Memory B cell (primary cell): ENCODE data around the gene NISCH.

ENCODE experiments used
- ATAC-seq: fragments of 150-1000 bp; cut with Tn5 transposase; 2 replicates; pipeline ENCODE4 v1.10.0; 2021; ENCODE audit warnings: low read depth, mild to moderate bottlenecking, moderate library complexity
- DNase-seq, 2 donors: peaks; one replicate each; pipeline ENCODE4 v3.0.0; 2022; ENCODE audit warnings: low spot score in 2 of 2
- H3K27ac Mint-ChIP-seq: one replicate; pipeline ENCODE4 v1.8.0; 2022; ENCODE audit warnings: mild to moderate bottlenecking, moderate library complexity, mixed read lengths
- H3K27me3 Mint-ChIP-seq: one replicate; pipeline ENCODE4 v1.8.0; 2022; ENCODE audit warnings: mixed read lengths
- H3K36me3 Mint-ChIP-seq: one replicate; pipeline ENCODE4 v1.8.0; 2022; ENCODE audit warnings: mild to moderate bottlenecking, mixed read lengths
- H3K4me1 Mint-ChIP-seq: one replicate; pipeline ENCODE4 v1.8.0; 2022; ENCODE audit warnings: mixed read lengths
- H3K4me3 Mint-ChIP-seq: one replicate; pipeline ENCODE4 v1.8.0; 2022; ENCODE audit warnings: mild to moderate bottlenecking, moderate library complexity, mixed read lengths
- H3K9me3 Mint-ChIP-seq: one replicate; pipeline ENCODE4 v1.8.0; 2022; ENCODE audit warnings: mixed read lengths

NISCH gene

DNA sequence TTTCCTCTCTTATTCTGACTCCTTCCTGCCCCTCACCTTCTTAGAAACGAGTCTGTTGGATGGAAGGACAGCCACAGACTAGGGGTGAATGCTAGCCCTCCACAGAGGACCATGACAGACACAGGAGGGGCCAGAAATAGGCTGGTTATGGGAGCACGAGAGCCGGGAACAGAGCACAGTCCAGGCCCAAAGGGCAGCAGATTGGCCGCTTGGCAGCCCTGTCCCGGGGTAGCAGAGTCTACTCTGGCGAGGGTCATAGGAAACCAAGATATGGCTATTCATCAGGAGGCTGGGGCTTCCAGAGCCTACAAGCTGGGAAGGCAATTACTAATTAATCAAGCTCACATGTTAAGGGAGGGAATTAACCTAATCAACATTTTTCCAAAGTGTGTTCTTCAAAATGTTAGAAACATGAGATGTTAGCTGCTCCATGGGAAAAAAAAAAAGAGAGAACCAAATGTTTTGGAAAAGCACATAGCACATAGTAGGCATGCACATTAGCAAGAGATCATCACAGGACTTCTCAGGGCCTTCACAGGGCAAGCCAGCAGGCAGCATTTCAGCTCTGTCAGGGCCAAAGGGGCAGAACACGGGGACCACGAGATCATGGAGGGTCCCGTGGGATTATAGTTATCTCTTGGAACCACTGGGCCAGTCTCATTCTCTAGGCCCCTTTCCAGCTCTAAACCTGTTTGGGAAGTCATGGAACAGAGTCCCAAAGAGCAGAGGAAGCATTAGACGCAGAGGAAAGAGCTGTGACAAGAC lies 23.8 kb upstream of the NISCH start:
- no peaks in the 10 kb centered on the region for H3K36me3 Mint-ChIP-seq
- H3K27ac Mint-ChIP-seq: no peak overlapping the region
- ATAC-seq: no peak
- no peak overlapping the region for H3K4me3 Mint-ChIP-seq
- no peak for DNase-seq
- peaks cover 3% of the 10 kb centered on the region for H3K27me3 Mint-ChIP-seq
- H3K4me1 Mint-ChIP-seq: peaks cover 6% of the 10 kb centered on the region
- no peaks in the 10 kb centered on the region for H3K9me3 Mint-ChIP-seq

DNA sequence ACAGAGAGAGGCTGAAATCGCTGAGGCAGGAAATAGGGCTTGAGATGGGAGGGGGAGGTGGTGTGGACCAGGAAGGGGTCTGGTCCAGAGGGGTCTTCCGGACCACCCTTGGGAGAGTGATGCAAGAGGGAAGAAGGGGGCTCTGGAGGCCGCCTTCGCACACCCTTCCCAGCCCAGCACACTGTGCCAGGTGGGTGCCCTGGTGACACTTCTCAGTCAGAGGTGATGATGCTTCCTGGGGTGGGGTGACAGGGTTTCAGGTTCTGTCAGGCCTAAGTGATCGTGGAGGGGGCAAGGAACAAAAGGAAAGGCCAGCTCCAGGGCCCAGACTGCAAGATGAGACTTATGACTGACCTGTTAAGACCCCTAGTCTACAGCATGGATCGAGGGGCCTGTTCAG lies 23.2 kb upstream of the NISCH start:
- peaks cover 6% of the 10 kb centered on the region for H3K4me1 Mint-ChIP-seq
- no peaks in the 10 kb centered on the region for H3K9me3 Mint-ChIP-seq
- peaks cover 3% of the 10 kb centered on the region for H3K27me3 Mint-ChIP-seq
- H3K36me3 Mint-ChIP-seq: no peaks in the 10 kb centered on the region
- H3K27ac Mint-ChIP-seq: no peak overlapping the region
- ATAC-seq: no peak
- no peak overlapping the region for H3K4me3 Mint-ChIP-seq
- no peak for DNase-seq

DNA sequence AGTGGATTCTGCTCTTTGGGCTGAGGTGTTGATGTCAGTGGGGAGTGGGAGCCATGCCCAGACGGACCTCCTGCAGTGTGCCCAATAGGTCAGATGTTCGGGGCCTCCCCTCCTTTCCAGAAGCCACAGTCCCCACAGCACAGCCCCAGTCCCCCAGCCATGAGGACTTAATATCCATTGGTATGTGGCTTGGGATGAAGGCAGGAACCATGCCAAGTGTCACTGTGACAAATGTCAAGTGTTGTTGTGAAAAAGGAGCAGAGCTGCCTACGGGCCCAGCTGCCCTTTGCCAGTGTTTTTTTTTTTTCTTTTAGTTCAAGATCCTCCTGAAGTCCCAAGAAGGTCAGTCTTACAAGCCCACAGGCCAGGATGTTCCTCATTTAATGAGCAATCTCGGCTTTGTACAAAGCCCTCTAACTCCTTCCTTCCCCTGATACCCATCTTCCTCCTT lies 22.7 kb upstream of the NISCH start:
- peaks cover 6% of the 10 kb centered on the region for H3K4me1 Mint-ChIP-seq
- H3K27ac Mint-ChIP-seq: peak overlapping the region; percentile 51
- ATAC-seq (no peak), DNase-seq (no peak)
- no peaks in the 10 kb centered on the region for H3K36me3 Mint-ChIP-seq
- no peaks in the 10 kb centered on the region for H3K9me3 Mint-ChIP-seq
- no peak overlapping the region for H3K4me3 Mint-ChIP-seq
- H3K27me3 Mint-ChIP-seq: peaks cover 3% of the 10 kb centered on the region

DNA sequence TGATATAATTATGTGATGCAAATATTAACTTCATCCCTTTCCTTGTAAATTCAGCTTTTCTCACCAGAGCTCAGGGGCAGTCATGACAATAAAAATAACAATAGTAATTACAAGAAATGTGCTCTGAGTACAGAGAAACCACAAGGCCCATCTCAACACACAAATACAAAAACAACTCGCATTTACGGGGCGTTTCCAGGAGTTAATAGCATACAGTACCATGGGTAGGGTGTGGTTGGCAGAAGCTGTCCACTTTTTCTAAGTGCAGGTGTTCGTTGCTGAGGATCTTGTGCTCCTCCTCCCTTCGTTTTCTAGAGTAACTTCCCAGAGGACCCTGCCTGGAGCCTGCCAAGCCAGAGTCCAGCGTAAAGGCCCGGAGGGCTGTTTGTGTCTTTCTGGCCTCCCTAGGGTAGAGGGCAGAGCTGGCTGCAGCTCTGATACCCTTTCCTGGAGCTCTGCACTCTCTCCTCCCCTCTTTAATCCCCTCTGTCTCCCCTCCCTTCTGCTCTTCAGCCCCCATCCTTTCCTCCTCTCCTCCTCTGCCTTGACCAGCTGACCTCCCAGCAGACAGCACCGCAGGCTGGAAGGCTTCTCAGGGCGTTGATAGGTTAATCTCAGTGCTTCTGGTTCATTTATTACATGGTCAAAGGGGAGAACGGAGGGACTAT lies 21.9 kb upstream of the NISCH start:
- DNase-seq (no peak), ATAC-seq (no peak)
- Mint-ChIP-seq H3K4me3 (no peak overlapping the region), H3K4me1 (peaks cover 6% of the 10 kb centered on the region), H3K9me3 (no peaks in the 10 kb centered on the region), H3K36me3 (no peaks in the 10 kb centered on the region), H3K27me3 (peaks cover 2% of the 10 kb centered on the region), H3K27ac (peak overlapping the region; percentile 51)

DNA sequence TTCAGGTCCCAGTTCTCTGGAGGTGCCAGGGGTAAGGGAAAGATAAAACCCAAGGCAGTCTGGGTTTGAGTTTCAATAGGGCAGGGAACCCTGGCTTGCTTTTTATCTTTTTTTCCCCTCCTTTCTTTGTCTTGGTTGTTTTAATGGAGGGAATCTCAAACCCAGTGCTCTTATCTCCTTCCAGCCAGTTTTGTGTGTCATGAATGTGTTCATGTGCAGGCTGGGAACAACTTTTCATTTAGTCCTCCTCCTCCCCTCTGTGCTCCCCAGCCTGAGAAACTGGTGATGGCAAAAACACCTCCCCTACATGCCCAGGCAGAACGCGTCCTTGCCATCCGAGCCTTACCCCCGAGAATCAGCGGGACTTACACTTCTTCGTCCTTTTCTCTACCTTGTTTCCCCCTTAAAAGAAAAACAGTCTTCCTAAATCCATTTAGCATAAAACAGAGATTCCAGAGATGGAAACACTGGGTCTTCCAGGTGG lies 21.4 kb upstream of the NISCH start:
- Mint-ChIP-seq H3K27ac (no peak overlapping the region), H3K4me1 (peaks cover 6% of the 10 kb centered on the region), H3K9me3 (no peaks in the 10 kb centered on the region), H3K27me3 (peaks cover 2% of the 10 kb centered on the region), H3K36me3 (no peaks in the 10 kb centered on the region), H3K4me3 (no peak overlapping the region)
- ATAC-seq (no peak), DNase-seq (no peak)

DNA sequence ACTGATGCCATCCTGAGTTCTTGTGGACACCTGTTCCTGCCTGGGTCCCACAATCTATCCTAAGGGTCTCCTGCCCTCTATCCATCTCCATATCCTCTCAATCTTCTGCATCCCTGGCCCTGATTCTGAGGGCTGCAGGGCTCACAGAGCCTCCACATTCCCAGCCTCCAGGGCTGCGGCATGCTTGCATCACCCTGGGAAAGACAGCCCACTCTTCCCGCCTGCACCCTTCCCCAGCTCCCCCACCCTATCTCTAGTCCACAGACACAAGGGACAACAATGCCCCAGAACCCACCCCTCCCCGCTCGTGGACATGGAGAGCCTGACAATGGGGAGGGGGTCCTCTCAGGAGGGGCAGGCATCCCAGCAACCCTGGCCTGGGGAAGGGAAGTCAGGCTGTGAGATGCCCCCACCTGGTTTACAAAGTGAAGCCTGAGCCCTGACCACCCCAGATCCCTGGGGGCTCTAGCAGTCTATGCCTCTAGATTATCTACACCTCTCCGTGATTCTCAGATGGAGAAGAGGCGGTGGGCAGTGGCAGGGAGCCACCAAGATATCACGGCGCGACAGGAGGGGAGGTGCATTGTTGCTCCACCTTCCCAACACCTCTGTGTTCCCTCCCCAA lies 20.8 kb upstream of the NISCH start:
- Mint-ChIP-seq H3K27ac (no peak overlapping the region), H3K9me3 (no peaks in the 10 kb centered on the region), H3K4me1 (peaks cover 6% of the 10 kb centered on the region), H3K36me3 (no peaks in the 10 kb centered on the region), H3K27me3 (peaks cover 2% of the 10 kb centered on the region), H3K4me3 (no peak overlapping the region)
- DNase-seq (no peak), ATAC-seq (no peak)

DNA sequence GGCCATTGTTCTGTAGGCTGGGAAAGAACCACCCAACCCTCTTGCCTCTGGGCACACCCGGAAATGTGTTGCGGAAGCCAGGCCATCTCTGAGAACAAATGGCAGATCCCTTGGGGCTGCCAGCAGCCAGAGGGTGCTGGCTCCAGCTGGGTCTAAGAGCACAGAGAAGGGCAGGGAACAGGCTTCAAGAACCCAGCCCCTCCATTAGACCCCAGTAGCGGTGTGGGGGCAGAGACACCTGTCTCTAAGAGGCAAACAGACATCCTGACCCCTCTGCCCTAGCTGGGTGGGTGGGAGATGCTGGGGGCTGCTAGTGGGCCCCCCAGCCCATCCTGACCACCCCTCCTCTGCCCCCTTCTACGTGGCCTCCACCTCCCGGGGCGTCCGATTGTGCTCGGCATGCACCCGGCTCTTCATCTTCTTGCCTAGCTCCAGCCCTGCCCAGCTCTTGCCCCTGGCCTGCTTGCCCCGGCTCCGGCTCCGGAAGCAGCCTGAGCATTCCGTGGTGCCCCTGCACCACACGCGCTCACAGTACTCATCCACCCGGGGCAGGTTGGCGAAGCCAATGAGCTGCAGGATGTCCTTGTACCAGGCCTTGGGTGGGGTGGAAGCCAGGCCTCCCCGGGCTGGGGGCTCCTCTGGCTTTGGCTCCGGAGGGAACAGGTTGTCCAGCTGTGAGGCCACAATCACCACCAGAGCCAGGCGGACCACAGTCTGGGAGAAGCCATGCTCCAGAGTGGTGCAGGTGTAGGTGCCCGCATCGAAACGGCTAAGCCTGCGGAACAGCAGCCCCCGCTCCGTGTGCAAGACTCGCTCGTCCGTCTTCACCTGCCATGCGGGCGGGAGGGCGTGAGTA lies 19.9 kb upstream of the NISCH start:
- no peaks in the 10 kb centered on the region for H3K36me3 Mint-ChIP-seq
- H3K9me3 Mint-ChIP-seq: no peaks in the 10 kb centered on the region
- peaks cover 2% of the 10 kb centered on the region for H3K27me3 Mint-ChIP-seq
- H3K4me3 Mint-ChIP-seq: no peak overlapping the region
- DNase-seq: no peak
- H3K4me1 Mint-ChIP-seq: peaks cover 6% of the 10 kb centered on the region
- H3K27ac Mint-ChIP-seq: no peak overlapping the region
- ATAC-seq: no peak

DNA sequence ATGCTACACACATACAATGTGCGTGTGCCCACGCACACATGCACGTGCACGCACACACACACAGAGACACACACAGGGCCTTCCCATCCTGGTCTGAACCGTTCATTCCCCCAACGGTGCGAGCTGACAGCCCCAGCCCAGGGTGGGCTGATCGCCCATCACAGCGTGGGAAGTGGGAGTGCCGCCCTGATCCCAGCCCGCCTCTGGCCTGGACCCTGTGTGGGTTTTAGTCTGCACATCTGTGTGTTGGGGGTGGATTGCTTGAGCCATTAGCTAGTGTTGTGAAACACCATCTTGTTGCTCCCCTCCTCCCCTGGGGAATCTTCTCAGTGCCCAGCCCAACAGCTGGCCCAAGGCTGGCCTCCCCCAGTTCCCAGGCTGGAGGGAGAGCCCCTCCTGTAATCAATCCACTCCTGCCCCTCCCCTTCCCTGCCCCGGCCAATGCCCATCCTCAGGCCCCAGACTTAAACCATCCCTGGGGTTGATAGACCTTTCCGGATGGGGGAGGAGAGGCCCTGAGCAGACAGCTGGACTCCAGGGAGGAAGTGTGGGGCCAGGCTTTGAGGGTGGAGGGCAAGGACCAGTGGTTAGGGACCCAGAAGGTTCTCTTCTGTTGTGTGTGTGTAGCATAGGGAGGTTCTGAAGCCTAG lies 18.8 kb upstream of the NISCH start:
- Mint-ChIP-seq H3K36me3 (no peaks in the 10 kb centered on the region), H3K27me3 (peaks cover 2% of the 10 kb centered on the region), H3K27ac (no peak overlapping the region), H3K4me1 (peaks cover 6% of the 10 kb centered on the region), H3K4me3 (no peak overlapping the region), H3K9me3 (no peaks in the 10 kb centered on the region)
- no peak for DNase-seq
- no peak for ATAC-seq

DNA sequence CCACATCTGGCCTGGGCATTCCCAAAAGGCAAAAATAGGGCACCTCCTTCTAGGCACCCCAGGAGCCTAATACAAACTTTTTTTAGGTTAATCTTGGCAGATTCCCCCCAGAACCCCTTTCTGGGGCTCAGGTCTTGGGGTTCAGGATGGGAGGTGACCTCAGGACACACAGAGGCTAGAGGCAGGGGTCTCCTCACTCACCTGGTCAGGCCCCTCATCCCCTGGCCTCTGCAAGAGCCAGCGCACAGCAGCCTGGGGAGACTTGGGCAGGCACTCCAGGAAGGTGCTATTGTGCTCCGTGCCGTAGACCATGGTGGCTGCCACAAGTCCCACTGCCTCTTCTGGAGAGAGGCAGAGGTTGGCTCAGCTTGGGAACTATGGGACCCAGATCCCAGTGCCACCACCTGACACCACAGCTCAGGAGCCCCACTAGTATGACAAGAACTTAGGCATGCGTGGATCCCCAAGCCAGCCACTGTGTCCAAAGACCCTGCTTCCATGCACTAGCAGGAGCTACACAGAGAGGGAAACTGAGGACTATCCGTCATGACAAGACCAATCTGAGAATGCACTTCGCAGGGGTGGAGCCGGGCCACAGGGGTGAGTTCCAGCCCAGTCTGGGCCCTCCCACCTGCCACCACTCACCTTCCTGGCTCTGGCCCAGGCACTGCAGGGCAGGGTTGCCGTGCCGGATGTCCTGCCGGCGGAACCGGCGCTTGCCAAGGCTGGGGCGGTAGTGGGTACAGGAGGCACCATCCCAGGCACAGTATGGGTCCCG lies 17.9 kb upstream of the NISCH start:
- no peak for DNase-seq
- Mint-ChIP-seq H3K4me1 (peaks cover 6% of the 10 kb centered on the region), H3K4me3 (no peak overlapping the region), H3K36me3 (no peaks in the 10 kb centered on the region), H3K27me3 (no peaks in the 10 kb centered on the region), H3K9me3 (no peaks in the 10 kb centered on the region), H3K27ac (no peak overlapping the region)
- ATAC-seq: no peak

DNA sequence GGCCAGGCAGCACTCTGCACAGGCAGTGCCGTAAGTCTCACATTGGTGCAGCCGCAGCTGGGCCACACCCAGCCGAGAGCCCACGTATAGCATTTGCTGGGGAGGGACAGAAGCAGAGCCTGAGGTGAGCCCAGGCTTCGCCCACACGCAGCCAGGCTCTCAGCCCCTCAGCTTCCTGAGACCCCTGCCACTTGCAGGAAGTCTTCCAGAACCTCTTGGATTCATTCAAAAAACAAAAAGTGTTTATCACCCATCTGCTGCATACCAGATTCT lies 17.4 kb upstream of the NISCH start:
- Mint-ChIP-seq H3K27ac (no peak overlapping the region), H3K4me1 (peaks cover 4% of the 10 kb centered on the region), H3K9me3 (no peaks in the 10 kb centered on the region), H3K36me3 (no peaks in the 10 kb centered on the region), H3K27me3 (no peaks in the 10 kb centered on the region), H3K4me3 (no peak overlapping the region)
- ATAC-seq (no peak), DNase-seq (no peak)

DNA sequence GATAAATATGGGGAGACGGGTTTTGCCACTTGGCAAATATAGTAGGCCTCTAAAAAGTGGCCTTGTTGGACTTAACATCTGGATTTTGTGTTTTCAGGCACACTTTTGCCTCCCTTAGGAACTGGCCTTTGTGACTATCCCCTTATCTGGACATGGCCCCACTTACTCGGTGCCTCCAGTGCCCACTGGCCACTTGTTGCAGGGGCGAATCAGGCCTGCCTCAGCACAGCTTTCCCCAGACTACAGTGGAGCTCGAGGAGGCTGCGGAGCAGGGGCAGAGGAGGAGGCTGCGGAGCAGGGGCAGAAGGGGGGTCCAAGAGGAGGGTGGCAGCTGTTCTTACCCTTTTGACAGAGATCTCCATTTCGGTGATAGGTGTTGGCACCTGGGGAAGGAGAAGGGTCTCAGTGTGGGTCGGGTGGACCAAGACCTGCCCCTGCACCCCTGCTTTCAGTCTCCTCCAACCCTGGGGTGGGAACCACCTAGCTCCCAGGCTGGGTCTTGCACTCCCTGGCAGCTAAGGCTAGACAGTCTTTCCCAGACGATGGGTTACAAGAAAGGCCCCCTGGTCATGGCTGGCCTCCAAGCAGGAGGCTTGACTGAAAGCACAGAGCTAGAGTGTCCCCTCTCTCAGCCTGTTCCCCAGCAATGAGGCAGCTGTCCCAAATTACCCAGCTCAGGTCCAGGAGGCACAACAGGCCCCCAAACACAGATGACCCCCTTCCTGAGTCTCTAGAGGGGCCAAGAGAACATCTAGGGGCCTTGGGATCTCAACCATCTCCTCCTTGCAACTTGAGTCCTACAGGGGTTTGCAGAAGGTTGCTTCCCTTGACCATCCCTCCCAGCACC lies 16.6 kb upstream of the NISCH start:
- Mint-ChIP-seq H3K4me1 (no peaks in the 10 kb centered on the region), H3K9me3 (no peaks in the 10 kb centered on the region), H3K27me3 (no peaks in the 10 kb centered on the region), H3K27ac (no peak overlapping the region), H3K4me3 (no peak overlapping the region), H3K36me3 (no peaks in the 10 kb centered on the region)
- no peak for DNase-seq
- no peak for ATAC-seq

DNA sequence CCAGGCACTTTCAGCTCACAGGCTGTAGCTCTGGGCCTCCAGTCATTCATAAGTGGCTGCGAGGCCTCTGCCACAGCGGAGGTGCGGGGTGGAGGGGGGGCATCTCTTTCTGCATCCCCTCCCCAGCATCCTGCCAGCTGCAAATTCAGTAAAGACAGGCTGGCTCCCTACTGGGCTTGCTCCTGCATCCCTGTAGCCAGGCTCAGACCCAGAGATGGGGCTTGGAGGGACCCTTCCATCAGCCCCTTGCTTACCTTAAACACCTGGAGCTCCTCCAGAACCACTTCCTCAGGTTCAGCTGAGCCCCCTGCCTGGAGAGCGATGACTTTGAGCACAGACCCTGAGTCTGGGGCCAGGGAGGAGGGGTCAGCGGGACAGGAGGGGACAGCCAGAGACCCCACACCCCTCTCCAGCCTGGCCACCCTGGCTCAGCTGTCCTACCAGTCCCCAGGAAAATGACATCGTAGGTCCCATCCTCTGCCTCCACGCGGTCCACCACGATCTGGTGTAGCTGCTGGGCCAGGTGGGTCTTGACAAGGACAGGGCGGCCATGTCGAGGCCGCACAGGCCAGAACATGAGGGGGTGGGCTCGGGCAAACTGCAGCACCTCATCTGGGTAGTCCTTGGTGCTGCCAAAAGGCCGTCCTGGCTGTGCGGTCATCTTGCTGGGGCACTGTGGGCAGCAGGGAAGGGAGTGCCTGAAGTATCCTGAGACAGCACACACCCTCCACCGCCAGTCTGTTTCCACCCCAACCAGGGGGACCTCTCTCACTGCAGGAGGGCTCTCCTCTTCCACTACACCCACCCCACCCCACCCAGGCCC lies 15.8 kb upstream of the NISCH start:
- Mint-ChIP-seq H3K4me1 (peaks cover 5% of the 10 kb centered on the region), H3K27me3 (peaks cover 3% of the 10 kb centered on the region), H3K9me3 (no peaks in the 10 kb centered on the region), H3K4me3 (no peak overlapping the region), H3K27ac (no peak overlapping the region), H3K36me3 (no peaks in the 10 kb centered on the region)
- ATAC-seq (no peak), DNase-seq (no peak)
